Trophoblast cell (in vitro differentiated cells and primary cell): ENCODE data around the gene TLE1.

Experiments used
- DNase-seq, 2 donors: peaks; one replicate each; pipeline ENCODE4 v3.0.0-alpha.2; 2016
- H2AFZ ChIP-seq: 2 replicates; pipeline ENCODE4 v1.6.1; 2013; ENCODE audit warnings: low read length, moderate library complexity, mild to moderate bottlenecking; ENCODE audit not compliant: insufficient read depth, poor library complexity
- H2AK5ac ChIP-seq: 2 replicates; pipeline ENCODE4 v1.6.1; 2013; ENCODE audit warnings: mild to moderate bottlenecking, low read length
- H2BK120ac ChIP-seq: 2 replicates; pipeline ENCODE4 v1.6.1; 2013; ENCODE audit warnings: low read length, mild to moderate bottlenecking, moderate library complexity; ENCODE audit not compliant: insufficient read depth, poor library complexity
- H2BK12ac ChIP-seq: 2 replicates; pipeline ENCODE4 v1.6.1; 2013; ENCODE audit warnings: mild to moderate bottlenecking, low read length, moderate library complexity
- H2BK5ac ChIP-seq: 2 replicates; pipeline ENCODE4 v1.6.1; 2013; ENCODE audit warnings: low read length, low read depth, moderate library complexity, mild to moderate bottlenecking; ENCODE audit not compliant: poor library complexity
- H3K14ac ChIP-seq: 2 replicates; pipeline ENCODE4 v1.6.1; 2013; ENCODE audit warnings: mild to moderate bottlenecking, low read length
- H3K18ac ChIP-seq: 2 replicates; pipeline ENCODE4 v1.6.1; 2013; ENCODE audit warnings: mild to moderate bottlenecking, low read length
- H3K23ac ChIP-seq: 2 replicates; pipeline ENCODE4 v1.6.1; 2013; ENCODE audit warnings: low read length
- H3K27ac ChIP-seq: 2 replicates; pipeline ENCODE4 v1.5.1; 2013; ENCODE audit warnings: low read depth, mild to moderate bottlenecking, inconsistent platforms, low read length, moderate library complexity
- H3K27me3 ChIP-seq: 2 replicates; pipeline ENCODE4 v1.6.1; 2013; ENCODE audit warnings: inconsistent platforms, mild to moderate bottlenecking, low read length, moderate library complexity; ENCODE audit not compliant: insufficient read depth
- H3K36me3 ChIP-seq, 2 experiments: 1 replicate in 1 of 2; 2 replicates in 1 of 2; pipeline ENCODE4 v1.6.1; 2013; ENCODE audit warnings: low read length in 2 of 2, mild to moderate bottlenecking in 2 of 2, moderate library complexity in 1 of 2; ENCODE audit not compliant: insufficient read depth in 2 of 2, control insufficient read depth in 1 of 2
- H3K4ac ChIP-seq: 2 replicates; pipeline ENCODE4 v1.6.1; 2013; ENCODE audit warnings: low read depth, mild to moderate bottlenecking, low read length, moderate library complexity
- H3K4me1 ChIP-seq, 2 experiments: 1 replicate in 1 of 2; 2 replicates in 1 of 2; pipeline ENCODE4 v1.6.1; 2013; ENCODE audit warnings: low read length in 2 of 2, mild to moderate bottlenecking in 2 of 2, moderate library complexity in 1 of 2; ENCODE audit not compliant: insufficient read depth in 2 of 2, control insufficient read depth in 1 of 2
- H3K4me2 ChIP-seq: 2 replicates; pipeline ENCODE4 v1.6.1; 2013; ENCODE audit warnings: inconsistent platforms, mild to moderate bottlenecking, low read length, moderate library complexity
- H3K4me3 ChIP-seq: 2 replicates; pipeline ENCODE4 v1.5.1; 2013; ENCODE audit warnings: mild to moderate bottlenecking, low read depth, low read length, inconsistent platforms
- H3K79me1 ChIP-seq: one replicate; pipeline ENCODE4 v1.6.1; 2013; ENCODE audit warnings: low read length
- H3K79me2 ChIP-seq: 2 replicates; pipeline ENCODE4 v1.6.1; 2013; ENCODE audit warnings: low read length, mild to moderate bottlenecking; ENCODE audit not compliant: control insufficient read depth, insufficient read depth, poor library complexity
- H3K9ac ChIP-seq: 2 replicates; pipeline ENCODE4 v1.6.1; 2013; ENCODE audit warnings: mild to moderate bottlenecking, low read length
- H3K9me3 ChIP-seq: 2 replicates; pipeline ENCODE4 v1.6.1; 2013; ENCODE audit warnings: low read depth, mild to moderate bottlenecking, control low read depth, inconsistent platforms, low read length; ENCODE audit not compliant: insufficient read depth
- H4K12ac ChIP-seq: 2 replicates; pipeline ENCODE4 v1.6.1; 2013; ENCODE audit warnings: low read depth, mild to moderate bottlenecking, low read length, moderate library complexity
- H4K8ac ChIP-seq: 2 replicates; pipeline ENCODE4 v1.6.1; 2013; ENCODE audit warnings: low read depth, mild to moderate bottlenecking, low read length, moderate library complexity
- H4K91ac ChIP-seq: one replicate; pipeline ENCODE4 v1.6.1; 2013; ENCODE audit warnings: low read depth, mild to moderate bottlenecking, low read length, moderate library complexity
- WGBS: extraction: QIAGEN DNeasy Blood & Tissue Kit; methylation state at CpG from one replicate; pipeline ENCODE4 v1.1.7; 2013; ENCODE audit warnings: missing lambda C conversion rate; ENCODE audit not compliant: insufficient read length, insufficient coverage; ENCODE audit errors: extremely low coverage; 5-methylcytosine and 5-hydroxymethylcytosine counted together

The TLE1 gene

GRCh38 chr9:81584099-81584498 lies 105.2 kb downstream of the TLE1 start:
- H3K4me1 ChIP-seq = peaks cover 2 to 4% of the 10 kb centered on the region in 2 experiments
- H3K9me3 ChIP-seq = no peaks in the 10 kb centered on the region
- no peak overlapping the region for H3K4ac ChIP-seq
- no peak overlapping the region for H3K14ac ChIP-seq
- H4K91ac ChIP-seq = no peak overlapping the region
- no peak overlapping the region for H3K4me3 ChIP-seq
- H3K27ac ChIP-seq = no peak overlapping the region
- no peak overlapping the region for H4K12ac ChIP-seq
- no peaks in the 10 kb centered on the region for H3K79me2 ChIP-seq
- DNase-seq = no peak
- H2BK5ac ChIP-seq = no peak overlapping the region
- H3K79me1 ChIP-seq = no peaks in the 10 kb centered on the region
- H2AFZ ChIP-seq = no peak overlapping the region
- H3K4me2 ChIP-seq = no peak overlapping the region
- no peak overlapping the region for H3K9ac ChIP-seq
- H2BK12ac ChIP-seq = no peak overlapping the region
- H3K36me3 ChIP-seq = peaks cover 18 to 25% of the 10 kb centered on the region in 2 experiments
- H4K8ac ChIP-seq = no peak overlapping the region
- no peak overlapping the region for H3K18ac ChIP-seq
- H3K23ac ChIP-seq = no peak overlapping the region
- H3K27me3 ChIP-seq = no peaks in the 10 kb centered on the region
- no CpG with 5 or more reads among the region's 8 CpGs for WGBS
- no peak overlapping the region for H2AK5ac ChIP-seq
- no peak overlapping the region for H2BK120ac ChIP-seq

GRCh38 chr9:81581986-81582385 lies 107.4 kb downstream of the TLE1 start:
- Histone ChIP-seq H3K23ac (no peak overlapping the region), H3K9me3 (no peaks in the 10 kb centered on the region), H2BK5ac (no peak overlapping the region), H4K12ac (no peak overlapping the region), H2BK12ac (no peak overlapping the region), H3K14ac (no peak overlapping the region), H3K18ac (no peak overlapping the region), H3K4me2 (no peak overlapping the region), H3K27ac (no peak overlapping the region), H3K79me1 (no peaks in the 10 kb centered on the region), H3K4me3 (no peak overlapping the region), H3K27me3 (no peaks in the 10 kb centered on the region), H4K8ac (no peak overlapping the region), H3K36me3 (peaks cover 14 to 17% of the 10 kb centered on the region in 2 experiments), H3K4me1 (no peaks in the 10 kb centered on the region), H2BK120ac (no peak overlapping the region), H3K9ac (no peak overlapping the region), H3K4ac (no peak overlapping the region), H3K79me2 (no peaks in the 10 kb centered on the region), H2AK5ac (no peak overlapping the region), H2AFZ (no peak overlapping the region), H4K91ac (no peak overlapping the region)
- no peak for DNase-seq
- no CpG with 5 or more reads among the region's 3 CpGs for WGBS

GRCh38 chr9:81579381-81579780 lies 110.0 kb downstream of the TLE1 start:
- H3K14ac ChIP-seq = no peak overlapping the region
- no peak overlapping the region for H4K8ac ChIP-seq

GRCh38 chr9:81578606-81579005 lies 110.7 kb downstream of the TLE1 start:
- Histone ChIP-seq H4K8ac (no peak overlapping the region), H3K4me3 (no peak overlapping the region), H2AFZ (no peak overlapping the region), H3K79me2 (no peaks in the 10 kb centered on the region), H2AK5ac (no peak overlapping the region), H4K91ac (no peak overlapping the region), H3K79me1 (no peaks in the 10 kb centered on the region), H3K4me1 (no peaks in the 10 kb centered on the region), H2BK12ac (no peak overlapping the region), H3K27ac (no peak overlapping the region), H3K18ac (no peak overlapping the region), H3K9me3 (no peaks in the 10 kb centered on the region), H3K14ac (no peak overlapping the region), H3K9ac (no peak overlapping the region), H3K4me2 (no peak overlapping the region), H2BK120ac (no peak overlapping the region), H3K27me3 (no peaks in the 10 kb centered on the region), H4K12ac (no peak overlapping the region), H3K36me3 (peaks cover 6 to 7% of the 10 kb centered on the region in 2 experiments), H3K4ac (no peak overlapping the region), H2BK5ac (no peak overlapping the region), H3K23ac (no peak overlapping the region)
- DNase-seq = no peak

More at GRCh38 chr9:81579381-81579780, 110.0 kb downstream of the TLE1 start:
- Histone ChIP-seq H3K79me2 (no peaks in the 10 kb centered on the region), H2BK120ac (no peak overlapping the region), H3K23ac (no peak overlapping the region), H3K4me1 (no peaks in the 10 kb centered on the region), H2AK5ac (no peak overlapping the region), H3K9me3 (no peaks in the 10 kb centered on the region), H4K91ac (no peak overlapping the region), H2AFZ (no peak overlapping the region), H4K12ac (no peak overlapping the region), H3K36me3 (peaks cover 11 to 12% of the 10 kb centered on the region in 2 experiments), H3K9ac (no peak overlapping the region), H3K4ac (no peak overlapping the region), H3K4me2 (no peak overlapping the region), H2BK12ac (no peak overlapping the region), H3K27me3 (no peaks in the 10 kb centered on the region), H3K4me3 (no peak overlapping the region), H3K18ac (no peak overlapping the region), H2BK5ac (no peak overlapping the region), H3K79me1 (no peaks in the 10 kb centered on the region), H3K27ac (no peak overlapping the region)
- DNase-seq = no peak
- WGBS = no CpG with 5 or more reads among the region's 4 CpGs
